ENCODE measurements around the gene ACHE.
"Not testable (repeated sequence)": the region's sequence is repeated elsewhere in the genome, so short reads cannot be mapped to it uniquely, and the experiment has no call there.

GRCh38 chr7:100854899-100855298, 40.8 kb downstream of the ACHE start:
- TF ChIP-seq POLR2AphosphoS5 (IDR thresholded peaks at IDR 0.05); POLR2A (IDR thresholded peaks at IDR 0.05; ENCODE audit: low read depth): not testable (repeated sequence)
